ENCODE results near the gene GJA1. TPM values are rescaled to one million over a fixed set of nuclear protein-coding genes. Genes with fewer than 3 reads are reported as not detected.
"Not testable (repeated sequence)": the region's sequence is repeated elsewhere in the genome, so short reads cannot be mapped to it uniquely, and the experiment has no call there.

The GJA1 gene
- total RNA-seq, 6 donors from 2014 or later, result 12.6 to 155 (median 87.8) TPM

DNA sequence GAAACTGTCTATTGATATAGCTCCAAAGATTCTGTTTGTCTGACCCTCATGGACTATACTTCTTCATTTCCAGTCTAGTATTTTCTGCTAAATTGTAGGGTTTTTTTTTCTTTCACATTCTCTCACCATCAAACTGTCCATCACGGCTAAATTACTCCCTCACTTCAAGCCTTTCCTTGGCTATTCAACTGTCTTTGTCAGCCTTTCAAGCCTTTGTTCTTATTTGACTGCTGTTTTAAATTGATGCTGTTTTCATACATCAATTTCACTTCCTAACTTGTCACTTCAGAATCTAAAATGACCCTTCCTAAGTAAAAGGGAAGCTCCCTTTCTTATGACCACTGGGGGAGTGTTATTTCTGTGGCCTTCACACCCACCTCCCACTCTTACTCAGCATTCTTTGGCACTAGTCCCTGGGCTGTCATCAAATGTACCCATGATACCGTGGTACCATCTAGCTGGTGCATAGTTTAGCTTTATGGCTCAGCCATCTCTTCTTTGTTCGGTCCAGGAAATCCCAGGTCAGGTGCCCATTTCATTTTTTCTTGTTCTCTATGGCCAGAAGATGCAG is 8.6 kb downstream of the GJA1 start:
- no peaks in the 10 kb centered on the region for H3K27me3 ChIP-seq
- peak in 1 of 2 donors; percentile 30 for ATAC-seq (ENCODE audit: low FRiP score in 2 of 2)
- H3K36me3 ChIP-seq, result peaks cover 0 to 20% (median 5%) of the 10 kb centered on the region in 4 donors
- TF ChIP-seq POLR2AphosphoS5 (IDR thresholded peaks at IDR 0.05) (no peak), POLR2A (IDR thresholded peaks at IDR 0.05) (no peak), CTCF (IDR thresholded peaks at IDR 0.05) (no peak), EP300 (IDR thresholded peaks at IDR 0.05) (no peak)
- H3K9me3 ChIP-seq, result no peaks in the 10 kb centered on the region
- H3K27ac ChIP-seq, result no peak overlapping the region
- H3K4me1 ChIP-seq, result peaks cover 0 to 10% (median 3%) of the 10 kb centered on the region in 4 donors
- no peak for DNase-seq
- WGBS, 2 donors, result 58 to 62% methylated on average over 3 of the region's 3 CpGs
- no peak overlapping the region for H3K4me3 ChIP-seq

GRCh38 chr6:121446705-121447104 is 11.3 kb downstream of the GJA1 start:
- not testable (repeated sequence) for ATAC-seq (ENCODE audit: low FRiP score in 2 of 2)
- H3K36me3 ChIP-seq, result peaks cover 0 to 33% (median 5%) of the 10 kb centered on the region in 4 donors

GRCh38 chr6:121447746-121448145 is 12.3 kb downstream of the GJA1 start:
- H3K4me3 ChIP-seq; ATAC-seq (ENCODE audit: low FRiP score in 2 of 2); DNase-seq; H3K27me3 ChIP-seq; H3K9me3 ChIP-seq; H3K4me1 ChIP-seq; H3K27ac ChIP-seq: not testable (repeated sequence)
- WGBS, 2 donors, result 91 to 92% methylated on average over 7 of the region's 7 CpGs
- H3K36me3 ChIP-seq, result peaks cover 0 to 33% (median 5%) of the 10 kb centered on the region in 4 donors

More at GRCh38 chr6:121446705-121447104, 11.3 kb downstream of the GJA1 start:
- H3K9me3 ChIP-seq, H3K4me3 ChIP-seq, H3K27ac ChIP-seq, H3K27me3 ChIP-seq, DNase-seq, H3K4me1 ChIP-seq: not testable (repeated sequence)
- WGBS, 2 donors, result 82 to 90% methylated on average over 7 of the region's 7 CpGs

GRCh38 chr6:121448528-121448927 is 13.1 kb downstream of the GJA1 start:
- H3K4me3 ChIP-seq; H3K27ac ChIP-seq; H3K9me3 ChIP-seq; DNase-seq; H3K4me1 ChIP-seq; H3K27me3 ChIP-seq; ATAC-seq (ENCODE audit: low FRiP score in 2 of 2): not testable (repeated sequence)
- H3K36me3 ChIP-seq, result peaks cover 0 to 33% (median 5%) of the 10 kb centered on the region in 4 donors
- WGBS, 2 donors, result 82 to 87% methylated on average over 2 of the region's 2 CpGs

- no peaks in the 10 kb centered on the region for H3K9me3 ChIP-seq
- ATAC-seq (ENCODE audit: low FRiP score in 2 of 2), result no peak
- 84 to 93% methylated on average over 1 of the region's 1 CpG for WGBS, 2 donors
These were observed 13.9 kb downstream of the GJA1 start for GRCh38 chr6:121449331-121449730.

GRCh38 chr6:121450242-121450641 is 14.8 kb downstream of the GJA1 start:
- no peak overlapping the region for H3K27ac ChIP-seq
- no peak for ATAC-seq (ENCODE audit: low FRiP score in 2 of 2)
- no peaks in the 10 kb centered on the region for H3K27me3 ChIP-seq
- TF ChIP-seq POLR2AphosphoS5 (IDR thresholded peaks at IDR 0.05), result no peak
- no peak for TF ChIP-seq CTCF (IDR thresholded peaks at IDR 0.05)
- no peak for TF ChIP-seq POLR2A (IDR thresholded peaks at IDR 0.05)
- DNase-seq, result no peak
- H3K4me3 ChIP-seq, result no peak overlapping the region
- 92 to 94% methylated on average over 11 of the region's 11 CpGs for WGBS, 2 donors
- H3K4me1 ChIP-seq, result no peaks in the 10 kb centered on the region
- H3K9me3 ChIP-seq, result no peaks in the 10 kb centered on the region
- H3K36me3 ChIP-seq, result peaks cover 0 to 33% (median 5%) of the 10 kb centered on the region in 4 donors

More at GRCh38 chr6:121449331-121449730, 13.9 kb downstream of the GJA1 start:
- H3K4me3 ChIP-seq, result no peak overlapping the region
- H3K27me3 ChIP-seq, result no peaks in the 10 kb centered on the region
- H3K36me3 ChIP-seq, result peaks cover 0 to 33% (median 5%) of the 10 kb centered on the region in 4 donors
- TF ChIP-seq POLR2AphosphoS5 (IDR thresholded peaks at IDR 0.05), result no peak
- TF ChIP-seq EP300 (IDR thresholded peaks at IDR 0.05), result no peak
- TF ChIP-seq CTCF (IDR thresholded peaks at IDR 0.05), result no peak
- TF ChIP-seq POLR2A (IDR thresholded peaks at IDR 0.05), result no peak
- H3K27ac ChIP-seq, result no peak overlapping the region
- H3K4me1 ChIP-seq, result peaks cover 0 to 2% (median 0%) of the 10 kb centered on the region in 4 donors
- no peak for DNase-seq

Data from upper lobe of left lung (tissue), 6 donors.